SK-N-MC (cell line): ENCODE results near the gene CA14.

ENCODE experiments used
- EZH2 ChIP-seq: fragments of 200-600 bp; sonication (generic); IDR thresholded peaks from one replicate; pipeline ENCODE4 v1.6.1; 2017; ENCODE audit warnings: antibody characterized with exemption
- FOXP2 ChIP-seq: optimal IDR thresholded peaks from 2 replicates; pipeline ENCODE3; 2011; ENCODE audit warnings: mild to moderate bottlenecking, moderate library complexity; ENCODE audit not compliant: insufficient read depth; ENCODE audit errors: extremely low read length, control extremely low read depth
- POLR2AphosphoS5 ChIP-seq: IDR thresholded peaks from 2 replicates; pipeline ENCODE4 v1.6.1; 2012; ENCODE audit warnings: mild to moderate bottlenecking, low read depth, low read length, borderline replicate concordance

DNA sequence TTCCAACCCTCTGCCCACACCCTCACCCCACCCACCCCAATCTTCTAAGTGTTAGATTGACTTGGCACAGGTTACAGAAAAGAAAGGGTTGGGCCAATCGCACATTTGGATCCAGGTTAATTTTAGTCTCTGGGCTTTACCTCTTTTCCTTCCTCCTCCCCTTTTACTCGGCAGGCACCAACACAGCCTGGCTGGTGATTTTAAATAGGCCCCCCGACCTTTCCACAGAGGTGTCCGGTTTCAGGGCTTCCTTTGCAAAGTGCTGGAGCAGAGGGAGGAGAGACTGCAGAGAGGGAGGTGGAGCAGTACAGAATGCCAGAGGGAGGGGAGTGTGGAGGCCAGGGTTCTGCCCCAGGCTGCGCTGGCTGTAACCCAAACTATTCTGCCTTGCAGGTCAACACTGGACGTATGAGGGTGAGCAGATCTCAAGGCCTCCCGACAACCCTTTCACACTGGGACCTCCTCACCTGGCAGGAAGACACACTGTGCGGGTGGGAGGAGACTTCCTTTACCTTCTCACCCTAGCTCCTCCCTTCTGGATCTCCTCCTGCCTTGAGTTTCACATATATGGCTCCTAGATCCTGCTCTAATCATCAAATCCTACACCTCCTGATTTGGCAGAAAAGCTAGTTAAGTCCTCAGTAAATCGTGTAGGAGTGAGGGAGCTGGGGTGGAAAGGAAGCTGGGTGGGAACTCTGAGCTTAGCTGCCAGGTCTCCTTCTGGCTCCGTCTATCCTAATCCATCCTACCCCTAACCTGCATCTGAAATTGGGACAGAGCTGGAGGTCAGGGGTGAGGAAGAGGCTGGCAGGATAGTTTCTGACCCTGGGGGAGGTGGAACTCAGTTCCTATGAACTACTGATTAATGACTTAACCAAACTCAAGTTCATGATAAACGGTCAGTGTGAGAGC, 2.4 kb downstream of the CA14 start:
- TF ChIP-seq EZH2 (no peak), POLR2AphosphoS5 (0 out of 2 replicates have a peak, but pooled peaks have one; percentile 20), FOXP2 (no peak)
